Gastroesophageal sphincter (tissue), 4 donors: ENCODE measurements around the gene AUTS2. TPM values are rescaled to one million over a fixed set of nuclear protein-coding genes. Genes with fewer than 3 reads are reported as not detected.

Experiments used
- ATAC-seq: fragments of 150-250 bp; one replicate; pipeline ENCODE4 v1.9.1; 2016; ENCODE audit warnings: mild to moderate bottlenecking, moderate library complexity
- H3K27ac ChIP-seq, 4 donors: fragments of 200-600 bp; sonication (generic) in 3 of 4; 1 replicate in 3 of 4; 2 replicates in 1 of 4; pipeline ENCODE4 v1.5.1; 2016 to 2019
- H3K27me3 ChIP-seq: fragments of 200-600 bp; sonication (generic); one replicate; pipeline ENCODE4 v1.5.1; 2019
- H3K36me3 ChIP-seq, 2 donors: fragments of 200-600 bp; sonication (generic); one replicate each; pipeline ENCODE4 v1.5.1; 2019; ENCODE audit warnings: control low read depth in 1 of 2
- H3K4me1 ChIP-seq, 3 donors: fragments of 200-600 bp; sonication (generic); 1 replicate in 2 of 3; 2 replicates in 1 of 3; pipeline ENCODE4 v1.5.1; 2016 to 2019; ENCODE audit warnings: control low read depth in 2 of 3
- H3K4me3 ChIP-seq, 2 donors: fragments of 200-600 bp; sonication (generic); one replicate each; pipeline ENCODE4 v1.5.1; 2019; ENCODE audit warnings: mild to moderate bottlenecking in 1 of 2, moderate library complexity in 1 of 2
- H3K9me3 ChIP-seq, 3 donors: fragments of 200-600 bp; sonication (generic); one replicate each; pipeline ENCODE4 v1.5.1; 2017 to 2019; ENCODE audit warnings: control low read depth in 2 of 3
- CTCF ChIP-seq, 4 experiments: fragments of 200-600 bp in 2 of 4; fragments of 450-650 bp in 2 of 4; sonication (generic) in 1 of 4; IDR thresholded peaks; one replicate each; pipeline ENCODE4 v1.5.1; 2017 to 2019; ENCODE audit warnings: antibody characterized with exemption in 4 of 4, mild to moderate bottlenecking in 2 of 4, moderate library complexity in 2 of 4
- EP300 ChIP-seq: sonication (generic); formaldehyde crosslinking; IDR thresholded peaks from one replicate; pipeline ENCODE4 v1.6.1; 2017; ENCODE audit warnings: antibody characterized with exemption, mild to moderate bottlenecking
- POLR2A ChIP-seq, 2 donors: fragments of 450-650 bp; IDR thresholded peaks; one replicate each; pipeline ENCODE4 v1.6.1; 2017; ENCODE audit warnings: antibody characterized with exemption in 2 of 2, mild to moderate bottlenecking in 2 of 2, moderate library complexity in 1 of 2
- POLR2AphosphoS5 ChIP-seq: sonication (generic); formaldehyde crosslinking; IDR thresholded peaks from one replicate; pipeline ENCODE4 v1.6.1; 2017; ENCODE audit warnings: antibody characterized with exemption
- WGBS, 2 donors: methylation state at CpG; one replicate each; pipeline ENCODE4 v1.1.5; 2018; ENCODE audit warnings: low coverage in 1 of 2; 5-methylcytosine and 5-hydroxymethylcytosine counted together
- total RNA-seq, 4 donors: library from RNA; depleted of rRNA; stranded (reverse); fragments of >200 nt; gene quantifications; one replicate each; pipeline ENCODE4 v1.1.0, GENCODE V29; 2016

The AUTS2 gene
- total RNA-seq, 4 donors from 2014 or later, result 12.2 to 48.7 (median 44.1) TPM

GRCh38 chr7:70497793-70498192, 899.5 kb downstream of the AUTS2 start:
- Histone ChIP-seq H3K36me3 (no peaks in the 10 kb centered on the region), H3K4me3 (no peak overlapping the region), H3K4me1 (peaks cover 0 to 27% (median 5%) of the 10 kb centered on the region in 3 donors), H3K27me3 (no peaks in the 10 kb centered on the region), H3K27ac (no peak overlapping the region), H3K9me3 (no peaks in the 10 kb centered on the region)
- TF ChIP-seq CTCF (IDR thresholded peaks at IDR 0.05) (no peak), EP300 (no peak), POLR2AphosphoS5 (no peak), POLR2A (IDR thresholded peaks at IDR 0.05) (no peak)
- ATAC-seq, result no peak
- 38 to 80% methylated on average over 1 to 2 of the region's 2 CpGs for WGBS, 2 donors

- H3K4me1 ChIP-seq, result peaks cover 0 to 27% (median 5%) of the 10 kb centered on the region in 3 donors
Observed at GRCh38 chr7:70498232-70498992, 900.1 kb downstream of the AUTS2 start.

DNA sequence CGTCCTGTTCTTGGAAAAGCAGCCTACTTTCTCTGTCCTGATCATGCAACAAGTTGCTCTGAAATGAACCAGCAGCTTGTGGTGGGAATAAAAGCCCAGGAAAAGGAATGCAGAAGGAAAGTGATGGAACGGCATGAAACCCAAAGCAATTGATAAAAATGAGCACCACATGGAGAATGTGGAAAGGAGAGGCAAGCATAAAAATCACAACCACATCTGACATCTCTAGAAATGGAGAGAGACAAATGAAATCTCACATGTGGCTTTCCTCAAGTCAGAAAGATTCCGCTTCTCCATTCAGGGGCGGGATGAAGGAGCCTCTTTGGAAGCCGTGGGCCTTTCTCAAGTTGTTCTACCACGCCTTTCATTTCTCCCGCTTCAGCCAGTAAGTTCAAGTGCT, 902.0 kb downstream of the AUTS2 start:
- no peaks in the 10 kb centered on the region for H3K27me3 ChIP-seq
- TF ChIP-seq CTCF (IDR thresholded peaks at IDR 0.05) (no peak), EP300 (no peak), POLR2A (IDR thresholded peaks at IDR 0.05) (no peak), POLR2AphosphoS5 (no peak)
- WGBS, 2 donors, result 67 to 70% methylated on average over 6 to 7 of the region's 7 CpGs
- H3K27ac ChIP-seq, result no peak overlapping the region
- ATAC-seq, result no peak
- peaks cover 0 to 20% (median 5%) of the 10 kb centered on the region in 3 donors for H3K4me1 ChIP-seq
- H3K4me3 ChIP-seq, result no peak overlapping the region
- H3K9me3 ChIP-seq, result no peaks in the 10 kb centered on the region
- H3K36me3 ChIP-seq, result no peaks in the 10 kb centered on the region

More at GRCh38 chr7:70498232-70498992, 900.1 kb downstream of the AUTS2 start:
- Histone ChIP-seq H3K27ac (no peak overlapping the region), H3K4me3 (no peak overlapping the region), H3K36me3 (no peaks in the 10 kb centered on the region), H3K27me3 (no peaks in the 10 kb centered on the region), H3K9me3 (no peaks in the 10 kb centered on the region)
- no peak for ATAC-seq
- WGBS, 2 donors, result 46 to 53% methylated on average over 3 of the region's 5 CpGs
- no peak for TF ChIP-seq POLR2A (IDR thresholded peaks at IDR 0.05)

DNA sequence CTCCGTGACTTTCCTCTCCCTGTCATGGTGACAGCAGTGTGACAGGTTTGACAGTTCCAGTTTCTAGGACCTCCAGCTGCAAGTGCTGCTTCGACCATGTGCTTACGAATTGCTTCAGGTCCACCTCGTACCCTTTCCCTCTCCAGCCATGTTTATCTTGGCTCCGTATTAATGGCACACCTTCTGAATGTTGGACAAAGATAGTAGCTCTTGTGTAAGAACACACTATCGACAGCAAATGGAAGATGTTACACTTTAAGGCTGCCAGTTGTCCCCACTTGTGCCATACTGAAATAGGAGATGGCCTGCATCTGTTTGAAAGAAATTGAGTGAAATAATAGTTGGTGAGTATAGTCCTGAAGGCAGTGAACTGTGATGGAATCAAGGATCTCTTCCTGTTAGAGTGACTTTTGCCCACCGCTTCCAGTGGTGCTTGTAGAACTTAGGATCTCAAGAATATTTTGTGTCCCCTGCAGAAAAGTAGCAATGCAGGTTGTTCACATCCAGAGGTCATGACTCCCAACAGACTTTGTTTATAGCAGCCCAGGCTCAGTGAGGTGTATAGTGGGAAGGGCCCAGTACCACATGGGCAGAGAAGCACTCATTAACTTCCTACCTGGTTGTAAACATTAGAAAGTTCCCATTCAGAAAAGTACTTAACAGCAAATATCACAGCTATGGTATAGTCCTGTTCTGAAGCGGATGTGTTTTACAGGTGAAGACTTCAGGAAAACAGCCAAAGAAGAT, 904.0 kb downstream of the AUTS2 start:
- no peak overlapping the region for H3K4me3 ChIP-seq
- TF ChIP-seq CTCF (IDR thresholded peaks at IDR 0.05), result no peak
- TF ChIP-seq POLR2AphosphoS5, result no peak
- TF ChIP-seq POLR2A (IDR thresholded peaks at IDR 0.05), result no peak
- TF ChIP-seq EP300, result no peak
- no peak overlapping the region for H3K27ac ChIP-seq
- H3K9me3 ChIP-seq, result no peaks in the 10 kb centered on the region
- no peaks in the 10 kb centered on the region for H3K36me3 ChIP-seq
- WGBS, 2 donors, result 95 to 96% methylated on average over 7 of the region's 8 CpGs
- no peaks in the 10 kb centered on the region for H3K27me3 ChIP-seq
- ATAC-seq, result no peak
- H3K4me1 ChIP-seq, result peaks cover 0 to 16% (median 5%) of the 10 kb centered on the region in 3 donors

GRCh38 chr7:70504254-70504653, 906.0 kb downstream of the AUTS2 start:
- Histone ChIP-seq H3K27me3 (no peaks in the 10 kb centered on the region), H3K36me3 (no peaks in the 10 kb centered on the region), H3K4me1 (no peaks in the 10 kb centered on the region), H3K4me3 (no peak overlapping the region), H3K9me3 (no peaks in the 10 kb centered on the region), H3K27ac (no peak overlapping the region)
- 89 to 93% methylated on average over 3 to 6 of the region's 6 CpGs for WGBS, 2 donors
- no peak for ATAC-seq
- TF ChIP-seq POLR2A (IDR thresholded peaks at IDR 0.05) (no peak), CTCF (IDR thresholded peaks at IDR 0.05) (no peak), POLR2AphosphoS5 (no peak), EP300 (no peak)
